ENCODE measurements around the gene ZNF556.
A peak's percentile ranks its signal among the peaks of the same experiment; 100 is the strongest.
"Not testable (repeated sequence)": the region's sequence is repeated elsewhere in the genome, so short reads cannot be mapped to it uniquely, and the experiment has no call there.

The ZNF556 gene

GRCh38 chr19:2854849-2855248, 12.3 kb upstream of the ZNF556 start:
- no peak for DNase-seq

- no peak for DNase-seq
These were observed 10.6 kb upstream of the ZNF556 start for GRCh38 chr19:2856457-2857050.

DNA sequence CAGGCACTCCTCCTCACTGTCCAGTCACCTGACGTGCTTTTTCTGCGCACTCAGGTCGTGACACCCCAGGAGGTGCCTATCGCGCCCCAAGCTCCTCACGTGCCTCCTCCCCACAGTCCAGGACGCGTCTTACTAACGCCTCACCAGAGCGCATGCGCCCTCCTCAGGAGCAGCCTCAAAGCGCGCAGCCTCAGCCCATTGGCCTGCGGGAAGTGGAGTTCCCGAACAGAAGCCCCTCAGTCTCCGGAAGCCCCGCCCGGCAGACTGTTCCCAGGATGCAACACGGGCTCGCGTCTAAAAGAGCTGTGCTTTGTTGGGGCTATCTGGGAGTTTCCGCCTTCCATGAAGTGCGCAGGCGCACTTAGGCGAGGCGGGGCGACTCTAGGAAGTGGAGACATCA, 8.3 kb upstream of the ZNF556 start:
- no peak for DNase-seq

- no peak for DNase-seq
These were observed 3.3 kb upstream of the ZNF556 start for GRCh38 chr19:2863816-2864215.

GRCh38 chr19:2865334-2866100, 1.6 kb upstream of the ZNF556 start:
- DNase-seq, result no peak

DNA sequence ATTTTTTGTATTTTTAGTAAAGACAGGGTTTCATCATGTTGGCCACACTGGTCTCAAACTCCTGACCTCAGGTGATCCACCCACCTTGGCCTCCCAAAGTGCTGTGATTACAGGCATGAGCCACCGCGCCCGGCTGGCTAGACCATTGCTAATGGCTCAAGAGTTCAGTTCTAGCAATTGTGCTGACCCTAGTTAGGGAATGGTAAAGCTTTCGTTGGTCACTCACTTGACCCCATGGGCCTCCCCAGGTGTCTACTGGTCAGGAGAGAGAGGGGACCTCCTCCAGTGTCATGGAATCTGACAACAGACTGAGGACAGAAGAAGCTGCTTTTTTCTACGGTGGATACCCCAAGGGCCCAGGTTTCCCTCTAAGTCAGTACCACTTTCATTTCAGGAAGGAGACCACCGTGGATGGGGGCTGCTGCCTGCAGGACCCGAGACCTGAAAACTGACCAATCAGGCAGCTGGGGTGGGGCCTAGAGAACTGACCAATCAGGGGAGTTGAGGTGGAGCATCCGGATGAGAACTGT, 575 bp upstream of the ZNF556 start:
- no peak for DNase-seq

- DNase-seq, result no peak
These were observed 2.5 kb downstream of the ZNF556 start for GRCh38 chr19:2869618-2870017.

- DNase-seq, result not testable (repeated sequence)
These were observed 5.0 kb downstream of the ZNF556 start for GRCh38 chr19:2872175-2872574.

- DNase-seq, result no peak
These were observed 10.5 kb downstream of the ZNF556 start for GRCh38 chr19:2877398-2878331.

GRCh38 chr19:2883686-2884439, 16.7 kb downstream of the ZNF556 start:
- peak in 1 of 2 experiments; percentile 29 for DNase-seq

DNA sequence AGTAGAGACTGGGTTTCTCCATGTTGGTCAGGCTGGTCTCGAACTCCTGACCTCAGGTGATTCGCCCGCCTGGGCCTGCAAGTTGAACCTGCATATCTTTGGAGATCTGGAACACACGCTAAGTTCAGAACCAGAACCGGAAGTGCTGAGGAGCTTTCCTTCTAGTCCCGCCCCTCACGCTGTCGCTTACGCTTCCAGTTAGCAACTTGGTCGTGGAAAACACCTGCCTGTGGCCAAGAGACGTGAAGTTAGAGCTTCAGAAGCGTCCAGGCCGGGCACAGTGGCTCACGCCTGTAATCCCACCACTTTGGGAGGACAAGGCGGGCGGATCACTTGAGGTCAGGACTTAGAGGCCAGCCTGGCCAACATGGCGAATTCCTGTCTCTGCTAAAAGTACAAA, 18.6 kb downstream of the ZNF556 start:
- no peak for DNase-seq

DNA sequence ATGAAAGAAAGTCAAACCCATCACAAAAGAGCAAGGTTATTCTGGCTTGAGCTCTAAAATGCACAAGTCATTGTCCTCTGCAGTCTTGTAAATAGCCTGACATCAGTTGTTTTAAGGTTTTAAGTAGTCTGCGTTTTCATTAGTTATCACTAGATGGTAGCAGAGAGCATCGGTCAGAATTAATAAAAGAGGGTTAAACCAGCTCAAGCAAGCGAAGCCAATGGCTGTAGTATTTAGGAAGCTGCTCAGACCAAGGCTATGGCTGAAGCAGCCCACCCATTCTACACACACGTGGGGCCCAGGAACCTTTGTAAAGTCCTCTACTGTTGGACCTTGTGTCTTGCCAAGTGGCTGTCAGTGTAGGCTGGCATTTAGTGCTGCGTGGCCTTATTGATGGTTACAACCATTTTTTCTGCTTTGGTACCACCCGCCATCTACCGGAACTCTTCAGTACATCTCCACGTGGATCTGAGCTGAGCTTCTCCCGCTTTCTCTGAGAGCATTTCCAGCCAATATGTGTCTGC, 20.3 kb downstream of the ZNF556 start:
- peak; percentile 61 to 83 for DNase-seq

DNA sequence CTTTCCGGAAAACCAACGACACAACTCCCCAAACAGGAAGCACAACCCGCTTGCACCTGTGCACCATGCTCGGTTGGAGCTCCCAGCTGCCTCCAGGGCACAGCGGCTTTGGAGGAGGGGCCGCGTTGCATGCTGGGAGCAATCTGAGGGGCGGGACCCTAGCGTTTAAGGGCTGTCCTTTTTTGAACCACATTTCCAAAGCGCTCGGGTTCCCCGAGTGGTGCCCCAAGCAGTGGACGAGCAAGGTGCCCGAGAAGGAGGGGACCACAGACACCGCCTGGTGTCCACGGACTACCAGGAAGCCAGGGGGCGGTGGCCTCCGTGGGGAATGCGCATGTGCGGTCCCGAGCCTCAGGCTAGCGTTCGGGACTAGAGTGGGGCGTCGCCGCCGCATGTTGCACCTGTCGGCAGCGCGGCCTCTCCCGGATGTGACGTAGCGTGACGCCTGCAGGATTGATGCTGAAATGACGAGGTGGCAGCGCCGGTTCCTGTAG, 21.6 kb downstream of the ZNF556 start:
- no peak for DNase-seq

DNA sequence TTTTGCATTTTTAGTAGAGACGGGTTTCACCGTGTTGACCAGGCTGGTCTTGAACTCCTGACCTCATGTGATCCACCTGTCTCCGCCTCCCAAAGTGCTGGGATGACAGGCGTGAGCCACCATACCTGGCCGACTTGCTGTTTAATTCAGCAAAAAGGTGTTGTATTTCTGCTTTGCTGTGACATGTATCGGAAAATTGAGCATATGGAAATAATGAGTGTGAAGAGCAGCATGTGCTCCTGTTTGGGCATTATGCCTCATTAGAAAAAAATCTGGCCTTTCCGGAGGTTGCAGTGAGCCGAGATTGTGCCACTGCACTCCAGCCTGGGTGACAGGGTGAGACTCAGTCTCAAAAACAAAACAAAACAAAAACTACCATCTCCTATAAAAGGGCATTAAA, 23.4 kb downstream of the ZNF556 start:
- not testable (repeated sequence) for DNase-seq

GRCh38 chr19:2896694-2897093, 29.6 kb downstream of the ZNF556 start:
- DNase-seq, result no peak

- peak; percentile 97 to 100 for DNase-seq
These were observed 33.4 kb downstream of the ZNF556 start, which contains the start of gene ZNF57 for GRCh38 chr19:2900296-2901252. Gene ZNF57 (plus strand): TSS chr19:2900928. CDS start chr19:2901046, 118 bp downstream.

DNA sequence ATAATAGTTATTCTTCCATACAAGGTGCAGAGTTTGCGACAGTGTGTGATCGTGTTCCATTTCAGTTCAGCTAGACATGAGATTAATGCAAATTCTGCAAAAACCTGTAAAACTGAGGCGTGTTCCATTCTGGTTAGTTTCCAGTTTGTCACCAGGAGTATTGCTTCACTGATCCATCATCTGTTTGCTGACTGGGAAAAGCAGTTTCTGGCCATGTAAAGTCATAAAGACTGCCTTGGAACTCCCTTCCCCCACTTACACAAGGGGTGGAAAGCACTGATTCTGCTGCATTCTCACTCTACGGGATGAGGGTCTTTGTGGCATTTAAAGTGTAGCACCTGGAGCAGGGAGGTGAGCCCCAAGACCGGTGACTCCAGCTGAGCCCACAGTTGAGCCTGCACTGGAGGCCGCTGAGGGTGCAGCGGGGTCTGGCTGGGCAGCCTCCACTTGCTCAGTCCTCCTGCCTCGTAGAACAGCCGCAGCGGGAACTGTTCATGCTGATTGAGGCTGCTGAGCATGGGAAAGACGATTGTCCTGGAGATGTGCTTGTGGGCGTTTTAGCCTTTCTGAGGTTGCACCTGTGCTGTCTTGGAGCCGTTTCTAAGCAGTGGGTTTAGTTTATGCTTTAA, 35.6 kb downstream of the ZNF556 start:
- DNase-seq, result no peak

- not testable (repeated sequence) for DNase-seq
These were observed 36.2 kb downstream of the ZNF556 start for GRCh38 chr19:2903326-2903725.

- no peak for DNase-seq
These were observed 38.9 kb downstream of the ZNF556 start for GRCh38 chr19:2905918-2906519.
